HepG2 (cell line): ENCODE data around the gene C6orf132.

Source experiments
- CTCF ChIP-seq: sonication (generic); formaldehyde crosslinking; IDR thresholded peaks from 2 replicates; pipeline ENCODE4 v1.5.0; 2020; ENCODE audit warnings: mild to moderate bottlenecking, missing genetic modification reagents, moderate library complexity
- KDM1A ChIP-seq: IDR thresholded peaks from 2 replicates; pipeline ENCODE4 v1.6.1; 2016; ENCODE audit warnings: missing compliant biosample characterization
- MAFK ChIP-seq, 2 experiments: IDR thresholded peaks in 1 of 2; conservative IDR thresholded peaks in 1 of 2; 2 replicates each; pipeline ENCODE4 v1.6.1; 2011; ENCODE audit warnings: improper control_type of control experiment in 2 of 2, low read length in 2 of 2
- MYC ChIP-seq: sonication (generic); formaldehyde crosslinking; IDR thresholded peaks from 2 replicates; pipeline ENCODE4 v1.9.0; 2021; ENCODE audit warnings: missing genetic modification reagents, borderline replicate concordance
- RFX5 ChIP-seq: IDR thresholded peaks from 2 replicates; pipeline ENCODE4 v1.6.1; 2011; ENCODE audit warnings: low read depth, low read length, improper control_type of control experiment
- RFXANK ChIP-seq: IDR thresholded peaks from 2 replicates; pipeline ENCODE4 v1.6.1; 2016
- ZNF207 ChIP-seq: fragments of 450-650 bp; IDR thresholded peaks from 2 replicates; pipeline ENCODE4 v1.6.1; 2016; ENCODE audit warnings: antibody characterized with exemption, borderline replicate concordance
- ZNF274 ChIP-seq: sonication (generic); formaldehyde crosslinking; IDR thresholded peaks from 2 replicates; pipeline ENCODE4 v1.5.1; 2020; ENCODE audit warnings: mild to moderate bottlenecking, missing genetic modification reagents

GRCh38 chr6:42123379-42124103 is 18.9 kb downstream of the C6orf132 start:
- no peak for TF ChIP-seq ZNF274 (CRISPR knock-in tag)
- no peak for TF ChIP-seq RFX5
- no peak for TF ChIP-seq MAFK (conservative IDR thresholded peaks at IDR 0.05 in 1 of 2, IDR thresholded peaks at IDR 0.05 in 1 of 2; ENCODE audit: low read length in 2 of 2)
- TF ChIP-seq KDM1A (CRISPR knock-in tag), result no peak
- TF ChIP-seq CTCF (CRISPR knock-in tag), result no peak
- TF ChIP-seq MYC (CRISPR knock-in tag), result no peak
- no peak for TF ChIP-seq ZNF207
- no peak for TF ChIP-seq RFXANK (CRISPR knock-in tag)
